ENCODE data around the gene PPM1H.

DNA sequence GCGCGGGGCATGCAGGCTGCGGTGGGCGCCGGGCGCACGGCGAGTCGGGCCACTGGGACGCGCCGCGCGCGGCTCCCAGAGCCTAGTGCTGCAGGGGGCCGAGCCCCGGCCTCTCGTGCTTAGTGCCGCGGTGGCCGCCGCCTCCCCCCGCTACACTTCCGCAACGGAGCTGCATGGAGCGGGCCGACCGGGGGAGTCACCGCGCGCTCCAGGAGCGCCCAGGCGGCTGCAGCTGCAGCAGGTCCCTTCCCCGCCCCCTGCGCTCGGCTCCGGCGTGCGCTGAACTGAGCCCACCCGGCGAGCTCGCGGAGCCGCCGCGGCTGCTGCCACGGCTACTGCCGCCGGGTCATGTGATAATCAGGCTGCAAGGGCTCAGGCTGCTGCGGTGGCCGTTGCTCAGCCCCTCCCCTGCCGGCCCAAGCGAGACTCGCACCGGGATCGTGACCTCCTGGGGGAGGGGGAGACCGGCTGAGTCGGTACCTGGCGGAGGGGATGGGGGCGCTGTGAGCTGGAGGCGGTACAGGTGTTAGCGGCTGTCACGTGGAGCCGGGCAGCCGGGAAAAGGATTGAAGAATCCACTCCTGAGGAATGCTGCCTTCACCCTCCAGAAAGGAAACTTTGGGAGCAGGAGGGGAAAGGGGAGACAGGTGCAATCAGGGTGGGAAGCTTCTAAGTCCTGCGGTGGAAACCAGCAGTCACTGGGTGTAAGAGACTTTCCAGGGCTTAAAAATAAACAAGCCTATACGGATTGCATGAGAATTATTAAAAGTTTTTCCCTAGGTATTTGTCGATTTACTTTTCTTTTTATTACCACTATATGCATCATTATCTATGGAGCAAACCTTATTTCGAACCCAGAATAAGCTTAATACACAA is at the start of gene PPM1H:
- TF ChIP-seq TCF12 (IDR thresholded peaks at IDR 0.05; ENCODE audit: low read depth) (peak; percentile 42; the same call in 1 of the 2 replicates), EP300 (IDR thresholded peaks at IDR 0.05; ENCODE audit: borderline replicate concordance) (no peak), EGR1 (IDR thresholded peaks at IDR 0.05) (no peak), TAF1 (IDR thresholded peaks at IDR 0.05; ENCODE audit: low read depth) (peak; percentile 61), NFIC (IDR thresholded peaks at IDR 0.05) (no peak), CEBPB (IDR thresholded peaks at IDR 0.05) (no peak; the same call in 1 of the 2 replicates), FOXM1 (IDR thresholded peaks at IDR 0.05; ENCODE audit: borderline replicate concordance, low read depth) (no peak), RAD21 (IDR thresholded peaks at IDR 0.05; ENCODE audit: low read depth) (peak; percentile 38; the same call in 1 of the 2 replicates), TEAD4 (IDR thresholded peaks at IDR 0.05) (peak; percentile 50), CREB1 (IDR thresholded peaks at IDR 0.05; ENCODE audit: low read depth) (no peak), YY1 (IDR thresholded peaks at IDR 0.05; ENCODE audit: low read depth) (peak; percentile 53)
- TF ChIP-seq, protein P1, sequence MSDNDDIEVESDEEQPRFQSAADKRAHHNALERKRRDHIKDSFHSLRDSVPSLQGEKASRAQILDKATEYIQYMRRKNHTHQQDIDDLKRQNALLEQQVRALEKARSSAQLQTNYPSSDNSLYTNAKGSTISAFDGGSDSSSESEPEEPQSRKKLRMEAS (IDR thresholded peaks at IDR 0.05), result peak; percentile 97
- TF ChIP-seq, protein P2, sequence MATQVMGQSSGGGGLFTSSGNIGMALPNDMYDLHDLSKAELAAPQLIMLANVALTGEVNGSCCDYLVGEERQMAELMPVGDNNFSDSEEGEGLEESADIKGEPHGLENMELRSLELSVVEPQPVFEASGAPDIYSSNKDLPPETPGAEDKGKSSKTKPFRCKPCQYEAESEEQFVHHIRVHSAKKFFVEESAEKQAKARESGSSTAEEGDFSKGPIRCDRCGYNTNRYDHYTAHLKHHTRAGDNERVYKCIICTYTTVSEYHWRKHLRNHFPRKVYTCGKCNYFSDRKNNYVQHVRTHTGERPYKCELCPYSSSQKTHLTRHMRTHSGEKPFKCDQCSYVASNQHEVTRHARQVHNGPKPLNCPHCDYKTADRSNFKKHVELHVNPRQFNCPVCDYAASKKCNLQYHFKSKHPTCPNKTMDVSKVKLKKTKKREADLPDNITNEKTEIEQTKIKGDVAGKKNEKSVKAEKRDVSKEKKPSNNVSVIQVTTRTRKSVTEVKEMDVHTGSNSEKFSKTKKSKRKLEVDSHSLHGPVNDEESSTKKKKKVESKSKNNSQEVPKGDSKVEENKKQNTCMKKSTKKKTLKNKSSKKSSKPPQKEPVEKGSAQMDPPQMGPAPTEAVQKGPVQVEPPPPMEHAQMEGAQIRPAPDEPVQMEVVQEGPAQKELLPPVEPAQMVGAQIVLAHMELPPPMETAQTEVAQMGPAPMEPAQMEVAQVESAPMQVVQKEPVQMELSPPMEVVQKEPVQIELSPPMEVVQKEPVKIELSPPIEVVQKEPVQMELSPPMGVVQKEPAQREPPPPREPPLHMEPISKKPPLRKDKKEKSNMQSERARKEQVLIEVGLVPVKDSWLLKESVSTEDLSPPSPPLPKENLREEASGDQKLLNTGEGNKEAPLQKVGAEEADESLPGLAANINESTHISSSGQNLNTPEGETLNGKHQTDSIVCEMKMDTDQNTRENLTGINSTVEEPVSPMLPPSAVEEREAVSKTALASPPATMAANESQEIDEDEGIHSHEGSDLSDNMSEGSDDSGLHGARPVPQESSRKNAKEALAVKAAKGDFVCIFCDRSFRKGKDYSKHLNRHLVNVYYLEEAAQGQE (IDR thresholded peaks at IDR 0.05; ENCODE audit: low read depth), result no peak
- TF ChIP-seq, protein P3, sequence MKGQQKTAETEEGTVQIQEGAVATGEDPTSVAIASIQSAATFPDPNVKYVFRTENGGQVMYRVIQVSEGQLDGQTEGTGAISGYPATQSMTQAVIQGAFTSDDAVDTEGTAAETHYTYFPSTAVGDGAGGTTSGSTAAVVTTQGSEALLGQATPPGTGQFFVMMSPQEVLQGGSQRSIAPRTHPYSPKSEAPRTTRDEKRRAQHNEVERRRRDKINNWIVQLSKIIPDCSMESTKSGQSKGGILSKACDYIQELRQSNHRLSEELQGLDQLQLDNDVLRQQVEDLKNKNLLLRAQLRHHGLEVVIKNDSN (IDR thresholded peaks at IDR 0.05), result peak; percentile 96

Data from Ishikawa (cell line).